Panc1 (cell line): ENCODE measurements around the gene MRPL51. TPM values are rescaled to one million over a fixed set of nuclear protein-coding genes. Genes with fewer than 3 reads are reported as not detected.
"Not testable (repeated sequence)": the region's sequence is repeated elsewhere in the genome, so short reads cannot be mapped to it uniquely, and the experiment has no call there.

Experiments
- ATAC-seq: fragments of 200-7000 bp; cut with Tn5 transposase; 2 replicates; pipeline ENCODE4 v1.9.1; 2020; ENCODE audit warnings: mild to moderate bottlenecking, moderate library complexity
- BruUV-seq: library from RNA; stranded (reverse); fragments of 400-500 nt; replicated peaks from 2 replicates; lab custom pipeline; 2021; lab: Mats Ljungman, UMichigan
- CTCF ChIA-PET: fragments of 300-600 bp; sonication (Branson Sonifier 250); formaldehyde crosslinking; loops from one replicate; lab custom pipeline; 2022; ENCODE audit warnings: antibody characterized with exemption; lab: Charles Lee
- POLR2A ChIA-PET: fragments of 300-600 bp; sonication (Branson Sonifier 250); formaldehyde crosslinking; loops from one replicate; lab custom pipeline; 2022; ENCODE audit warnings: antibody characterized with exemption; lab: Charles Lee
- DNase-seq: peaks from one replicate; pipeline ENCODE4 v3.0.0-alpha.2; 2010; ENCODE audit warnings: low read depth, low spot score
- H3K27ac ChIP-seq: 2 replicates; pipeline ENCODE4 v1.5.1; 2011; ENCODE audit warnings: mild to moderate bottlenecking, low read length, inconsistent platforms
- H3K27me3 ChIP-seq: fragments of 200-500 bp; sonication (Bioruptor generic); 2 replicates; pipeline ENCODE4 v1.6.0; 2014; ENCODE audit warnings: low read length, inconsistent platforms; ENCODE audit not compliant: control insufficient read depth, insufficient read depth
- H3K36me3 ChIP-seq: fragments of 200-500 bp; sonication (Bioruptor generic); 2 replicates; pipeline ENCODE4 v1.5.1; 2014; ENCODE audit warnings: inconsistent platforms, mild to moderate bottlenecking, low read length, moderate library complexity; ENCODE audit not compliant: control insufficient read depth, insufficient read depth
- H3K4me1 ChIP-seq: 2 replicates; pipeline ENCODE4 v1.5.1; 2011; ENCODE audit warnings: inconsistent platforms, mild to moderate bottlenecking, low read length, moderate library complexity; ENCODE audit not compliant: control insufficient read depth, insufficient read depth
- H3K4me3 ChIP-seq, 2 experiments: 2 replicates each; pipeline ENCODE4 v1.5.1; 2011 to 2012; ENCODE audit warnings: low read depth in 2 of 2, low read length in 2 of 2, mild to moderate bottlenecking in 2 of 2, inconsistent platforms in 1 of 2, moderate library complexity in 1 of 2
- H3K9me3 ChIP-seq: fragments of 200-500 bp; sonication (Bioruptor generic); 2 replicates; pipeline ENCODE4 v1.5.1; 2014; ENCODE audit warnings: low read depth, mild to moderate bottlenecking, inconsistent platforms, low read length, moderate library complexity; ENCODE audit not compliant: control insufficient read depth, insufficient read depth
- POLR2AphosphoS5 ChIP-seq: IDR thresholded peaks from 2 replicates; pipeline ENCODE4 v1.6.1; 2012; ENCODE audit warnings: mild to moderate bottlenecking, low read depth, low read length, moderate library complexity
- SIN3A ChIP-seq: IDR thresholded peaks from 2 replicates; pipeline ENCODE4 v1.6.1; 2012; ENCODE audit warnings: low read depth, mild to moderate bottlenecking, low read length, moderate library complexity, borderline replicate concordance; ENCODE audit not compliant: insufficient read depth
- TCF7L2 ChIP-seq: IDR thresholded peaks from 2 replicates; pipeline ENCODE4 v1.6.1; 2011; ENCODE audit warnings: mild to moderate bottlenecking, low read depth, low read length, inconsistent platforms
- in situ Hi-C: cut with HindIII; loops from 2 replicates; pipeline ENCODE4 v1.10.0; 2016; ENCODE audit warnings: low sequenced_read_pairs, low pct_unique_long_range_greater_than_20kb
- intact Hi-C: fragments of 100-400 bp; cut with micrococcal nuclease; formaldehyde crosslinking; loops from one replicate; pipeline ENCODE4 v1.10.0; 2022; ENCODE audit not compliant: unreplicated experiment
- total RNA-seq: library from RNA; stranded (reverse); gene quantifications from one replicate; pipeline ENCODE4 v1.2.1, GENCODE V29; 2021; ENCODE audit not compliant: unreplicated experiment
- TF ChIP-seq, protein P1 (sequence below), 2 experiments: IDR thresholded peaks; 2 replicates each; pipeline ENCODE4 v1.6.1; 2011 to 2012; ENCODE audit warnings: low read depth in 2 of 2, control low read depth in 1 of 2, low read length in 1 of 2, mild to moderate bottlenecking in 1 of 2, moderate library complexity in 1 of 2; ENCODE audit not compliant: insufficient read depth in 1 of 2
- TF ChIP-seq, protein P2 (sequence below): fragments of 450-650 bp; IDR thresholded peaks from 2 replicates; pipeline ENCODE4 v1.5.1; 2017; ENCODE audit warnings: mild to moderate bottlenecking

The MRPL51 gene
- total RNA-seq, 1 experiment from 2014 or later, result 194 TPM

DNA sequence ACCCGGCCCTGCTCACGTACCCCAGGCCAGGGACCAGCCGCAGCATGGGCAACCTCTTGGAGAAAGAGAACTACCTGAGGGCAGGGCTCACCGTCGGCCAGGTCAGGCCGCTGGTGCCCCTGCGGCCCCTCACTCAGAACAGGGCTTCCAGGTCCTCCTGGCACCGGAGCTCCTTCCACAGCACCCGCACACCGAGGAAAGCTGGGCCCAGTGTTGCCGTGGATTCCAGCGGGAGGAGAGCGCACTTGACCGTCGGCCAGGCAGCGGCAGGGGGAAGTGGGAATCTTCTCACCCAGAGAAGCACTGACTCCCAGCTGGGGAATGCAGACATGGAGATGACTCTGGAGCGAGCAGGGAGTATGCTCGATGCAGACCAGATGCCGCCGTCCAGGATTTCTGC, 14.6 kb downstream of the MRPL51 start:
- no TSS peak for BruUV-seq
- DNase-seq (no peak), ATAC-seq (no peak)
- no peaks in the 10 kb centered on the region for H3K27me3 ChIP-seq
- H3K9me3 ChIP-seq, result no peaks in the 10 kb centered on the region
- in situ Hi-C loops, result no loop called here
- H3K36me3 ChIP-seq, result no peaks in the 10 kb centered on the region
- intact Hi-C loops, result no loop called here
- CTCF ChIA-PET, result no interaction called here
- TF ChIP-seq SIN3A (no peak), POLR2AphosphoS5 (no peak), TCF7L2 (no peak)
- TF ChIP-seq, protein P1, sequence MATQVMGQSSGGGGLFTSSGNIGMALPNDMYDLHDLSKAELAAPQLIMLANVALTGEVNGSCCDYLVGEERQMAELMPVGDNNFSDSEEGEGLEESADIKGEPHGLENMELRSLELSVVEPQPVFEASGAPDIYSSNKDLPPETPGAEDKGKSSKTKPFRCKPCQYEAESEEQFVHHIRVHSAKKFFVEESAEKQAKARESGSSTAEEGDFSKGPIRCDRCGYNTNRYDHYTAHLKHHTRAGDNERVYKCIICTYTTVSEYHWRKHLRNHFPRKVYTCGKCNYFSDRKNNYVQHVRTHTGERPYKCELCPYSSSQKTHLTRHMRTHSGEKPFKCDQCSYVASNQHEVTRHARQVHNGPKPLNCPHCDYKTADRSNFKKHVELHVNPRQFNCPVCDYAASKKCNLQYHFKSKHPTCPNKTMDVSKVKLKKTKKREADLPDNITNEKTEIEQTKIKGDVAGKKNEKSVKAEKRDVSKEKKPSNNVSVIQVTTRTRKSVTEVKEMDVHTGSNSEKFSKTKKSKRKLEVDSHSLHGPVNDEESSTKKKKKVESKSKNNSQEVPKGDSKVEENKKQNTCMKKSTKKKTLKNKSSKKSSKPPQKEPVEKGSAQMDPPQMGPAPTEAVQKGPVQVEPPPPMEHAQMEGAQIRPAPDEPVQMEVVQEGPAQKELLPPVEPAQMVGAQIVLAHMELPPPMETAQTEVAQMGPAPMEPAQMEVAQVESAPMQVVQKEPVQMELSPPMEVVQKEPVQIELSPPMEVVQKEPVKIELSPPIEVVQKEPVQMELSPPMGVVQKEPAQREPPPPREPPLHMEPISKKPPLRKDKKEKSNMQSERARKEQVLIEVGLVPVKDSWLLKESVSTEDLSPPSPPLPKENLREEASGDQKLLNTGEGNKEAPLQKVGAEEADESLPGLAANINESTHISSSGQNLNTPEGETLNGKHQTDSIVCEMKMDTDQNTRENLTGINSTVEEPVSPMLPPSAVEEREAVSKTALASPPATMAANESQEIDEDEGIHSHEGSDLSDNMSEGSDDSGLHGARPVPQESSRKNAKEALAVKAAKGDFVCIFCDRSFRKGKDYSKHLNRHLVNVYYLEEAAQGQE (IDR thresholded peaks at IDR 0.05; ENCODE audit: insufficient read depth in 1 of 2, low read depth in 2 of 2, low read length in 1 of 2), result no peak
- TF ChIP-seq, protein P2, sequence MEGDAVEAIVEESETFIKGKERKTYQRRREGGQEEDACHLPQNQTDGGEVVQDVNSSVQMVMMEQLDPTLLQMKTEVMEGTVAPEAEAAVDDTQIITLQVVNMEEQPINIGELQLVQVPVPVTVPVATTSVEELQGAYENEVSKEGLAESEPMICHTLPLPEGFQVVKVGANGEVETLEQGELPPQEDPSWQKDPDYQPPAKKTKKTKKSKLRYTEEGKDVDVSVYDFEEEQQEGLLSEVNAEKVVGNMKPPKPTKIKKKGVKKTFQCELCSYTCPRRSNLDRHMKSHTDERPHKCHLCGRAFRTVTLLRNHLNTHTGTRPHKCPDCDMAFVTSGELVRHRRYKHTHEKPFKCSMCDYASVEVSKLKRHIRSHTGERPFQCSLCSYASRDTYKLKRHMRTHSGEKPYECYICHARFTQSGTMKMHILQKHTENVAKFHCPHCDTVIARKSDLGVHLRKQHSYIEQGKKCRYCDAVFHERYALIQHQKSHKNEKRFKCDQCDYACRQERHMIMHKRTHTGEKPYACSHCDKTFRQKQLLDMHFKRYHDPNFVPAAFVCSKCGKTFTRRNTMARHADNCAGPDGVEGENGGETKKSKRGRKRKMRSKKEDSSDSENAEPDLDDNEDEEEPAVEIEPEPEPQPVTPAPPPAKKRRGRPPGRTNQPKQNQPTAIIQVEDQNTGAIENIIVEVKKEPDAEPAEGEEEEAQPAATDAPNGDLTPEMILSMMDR, result no peak
- no peaks in the 10 kb centered on the region for H3K4me1 ChIP-seq
- POLR2A ChIA-PET, result no interaction called here
- H3K27ac ChIP-seq, result no peak overlapping the region
- H3K4me3 ChIP-seq, result no peak overlapping the region

DNA sequence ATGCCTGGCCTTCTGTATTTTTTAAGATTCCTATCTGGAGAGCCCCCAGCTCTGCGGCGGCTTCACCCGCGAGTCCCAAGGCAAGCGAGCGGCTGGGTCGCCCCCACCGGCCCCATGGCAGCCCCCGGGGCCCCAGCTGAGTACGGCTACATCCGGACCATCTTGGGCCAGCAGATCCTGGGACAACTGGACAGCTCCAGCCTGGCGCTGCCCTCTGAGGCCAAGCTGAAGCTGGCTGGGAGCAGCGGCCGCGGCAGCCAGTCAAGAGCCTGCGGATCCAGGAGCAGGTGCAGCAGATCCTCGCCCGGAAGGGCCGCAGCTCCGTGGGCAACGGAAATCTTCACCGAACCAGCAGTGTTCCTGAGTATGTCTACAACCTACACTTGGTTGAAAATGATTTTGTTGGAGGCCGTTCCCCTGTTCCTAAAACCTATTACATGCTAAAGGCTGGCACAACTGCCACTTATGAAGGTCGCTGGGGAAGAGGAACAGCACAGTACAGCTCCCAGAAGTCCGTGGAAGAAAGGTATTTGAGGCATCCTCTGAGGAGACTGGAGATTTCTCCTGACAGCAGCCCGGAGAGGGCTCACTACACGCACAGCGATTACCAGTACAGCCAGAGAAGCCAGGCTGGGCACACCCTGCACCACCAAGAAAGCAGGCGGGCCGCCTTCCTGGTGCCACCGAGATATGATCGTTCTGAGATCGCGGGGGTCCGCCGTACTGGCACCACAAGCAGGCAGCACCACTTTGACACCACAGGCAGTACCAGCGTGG, 15.3 kb downstream of the MRPL51 start:
- H3K9me3 ChIP-seq, BruUV-seq, intact Hi-C loops, H3K4me1 ChIP-seq, H3K27me3 ChIP-seq, H3K36me3 ChIP-seq, ATAC-seq, H3K4me3 ChIP-seq, DNase-seq, H3K27ac ChIP-seq, POLR2A ChIA-PET, CTCF ChIA-PET, in situ Hi-C loops: not testable (repeated sequence)

DNA sequence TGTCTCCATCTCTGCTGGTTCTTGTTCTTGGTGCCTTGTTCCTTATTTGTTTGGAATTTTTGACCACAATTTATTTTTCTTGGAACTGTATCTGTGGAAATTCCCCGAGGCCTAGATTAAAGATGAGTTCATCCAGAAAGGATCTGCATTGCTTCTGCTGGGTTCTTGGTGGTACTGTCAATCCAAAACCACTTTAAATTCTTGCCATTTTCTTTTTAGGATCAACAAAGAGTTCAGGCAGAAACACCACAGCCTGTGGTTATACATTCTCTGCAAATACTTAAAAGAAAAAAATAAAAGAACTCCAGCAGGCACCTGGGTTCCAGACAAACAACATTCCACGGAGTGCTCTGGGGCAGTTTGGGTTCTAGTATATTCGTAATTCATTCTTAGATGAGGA, 16.6 kb downstream of the MRPL51 start:
- H3K27ac ChIP-seq, result no peak overlapping the region
- no peak overlapping the region for H3K4me3 ChIP-seq
- H3K36me3 ChIP-seq, result no peaks in the 10 kb centered on the region
- H3K27me3 ChIP-seq, result no peaks in the 10 kb centered on the region
- no peak for ATAC-seq
- POLR2A ChIA-PET, result no interaction called here
- BruUV-seq, result no TSS peak
- in situ Hi-C loops (no loop called here), intact Hi-C loops (no loop called here)
- TF ChIP-seq POLR2AphosphoS5, result no peak
- TF ChIP-seq SIN3A, result no peak
- no peak for TF ChIP-seq TCF7L2
- TF ChIP-seq, protein P1 (IDR thresholded peaks at IDR 0.05; ENCODE audit: insufficient read depth in 1 of 2, low read depth in 2 of 2, low read length in 1 of 2), result no peak
- TF ChIP-seq, protein P2, result no peak
- H3K4me1 ChIP-seq, result no peaks in the 10 kb centered on the region
- DNase-seq, result no peak
- no peaks in the 10 kb centered on the region for H3K9me3 ChIP-seq
- CTCF ChIA-PET, result no interaction called here
